GM19238 (cell line): ENCODE results near the gene GHRHR.

Experiments
- DNase-seq: peaks from one replicate; pipeline ENCODE4 v3.0.0; 2011; ENCODE audit warnings: low spot score; ENCODE audit not compliant: insufficient read length

GHRHR gene

DNA sequence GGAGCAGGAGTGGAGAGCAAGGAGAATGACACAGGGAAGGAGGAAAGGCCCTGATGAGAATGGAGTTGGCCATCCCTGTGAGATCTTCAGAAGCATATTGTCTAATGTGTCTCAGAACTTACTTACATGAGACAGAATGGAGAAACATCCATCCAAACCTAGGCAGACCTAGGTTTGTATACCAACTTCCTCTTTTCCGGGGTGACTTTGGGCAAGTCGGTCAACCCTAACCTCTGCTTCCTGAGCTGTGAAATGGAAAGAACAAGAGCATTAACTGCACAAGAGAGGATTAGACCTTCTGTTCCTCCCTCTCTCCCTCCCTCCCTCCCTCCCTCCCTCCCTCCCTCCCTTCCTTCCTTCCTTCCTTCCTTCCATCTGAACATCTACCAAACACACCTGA, 4.5 kb downstream of the GHRHR start:
- DNase-seq: no peak

- no peak for DNase-seq
These were observed 5.2 kb downstream of the GHRHR start for GRCh38 chr7:30968747-30969603.

DNA sequence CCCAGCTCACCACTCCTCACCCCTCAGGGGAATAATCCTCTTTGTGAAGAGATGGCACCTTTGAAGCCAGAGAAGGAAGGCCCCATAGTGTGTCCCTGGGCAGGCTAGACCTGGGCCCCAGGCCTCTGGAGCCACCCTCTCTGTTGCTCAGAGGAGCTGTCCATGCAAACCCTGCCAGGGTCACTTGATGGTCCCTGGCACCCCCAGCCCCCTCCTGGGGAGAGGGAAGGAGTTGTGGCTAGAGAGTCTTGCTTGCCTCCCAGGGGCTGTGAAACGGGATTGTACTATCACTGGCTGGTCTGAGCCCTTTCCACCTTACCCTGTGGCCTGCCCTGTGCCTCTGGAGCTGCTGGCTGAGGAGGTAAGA, 5.8 kb downstream of the GHRHR start:
- DNase-seq: no peak

GRCh38 chr7:30970074-30970473, 6.3 kb downstream of the GHRHR start:
- no peak for DNase-seq

DNA sequence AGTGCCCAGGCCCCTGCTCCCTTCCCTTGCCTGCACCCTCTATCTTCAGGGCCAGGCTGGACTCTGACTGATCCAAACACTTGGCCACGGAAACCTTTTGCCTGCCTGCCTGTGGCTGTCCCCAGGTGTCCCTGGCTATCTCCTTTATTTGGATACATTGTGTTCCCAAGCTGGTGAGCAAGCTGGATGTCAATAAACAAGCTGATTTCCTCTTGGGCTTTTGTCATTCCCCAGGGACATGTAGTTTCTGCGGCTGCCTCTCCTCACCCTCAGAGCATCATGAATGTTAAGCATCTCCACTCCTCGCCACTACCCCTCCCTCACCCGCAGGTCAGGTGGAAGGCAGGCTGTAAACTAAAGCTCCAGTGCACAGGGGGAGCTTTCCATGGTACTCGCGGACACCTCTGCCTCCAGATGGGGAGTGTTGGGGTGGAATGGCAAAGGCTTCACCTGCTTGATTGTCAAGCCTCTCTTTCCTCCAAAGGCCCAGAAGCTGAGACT, 6.9 kb downstream of the GHRHR start:
- DNase-seq: no peak

- no peak for DNase-seq
These were observed 7.7 kb downstream of the GHRHR start for GRCh38 chr7:30971440-30971839.

GRCh38 chr7:30971840-30972563, 8.2 kb downstream of the GHRHR start:
- no peak for DNase-seq

GRCh38 chr7:30973292-30973691, 9.5 kb downstream of the GHRHR start:
- DNase-seq: no peak

DNA sequence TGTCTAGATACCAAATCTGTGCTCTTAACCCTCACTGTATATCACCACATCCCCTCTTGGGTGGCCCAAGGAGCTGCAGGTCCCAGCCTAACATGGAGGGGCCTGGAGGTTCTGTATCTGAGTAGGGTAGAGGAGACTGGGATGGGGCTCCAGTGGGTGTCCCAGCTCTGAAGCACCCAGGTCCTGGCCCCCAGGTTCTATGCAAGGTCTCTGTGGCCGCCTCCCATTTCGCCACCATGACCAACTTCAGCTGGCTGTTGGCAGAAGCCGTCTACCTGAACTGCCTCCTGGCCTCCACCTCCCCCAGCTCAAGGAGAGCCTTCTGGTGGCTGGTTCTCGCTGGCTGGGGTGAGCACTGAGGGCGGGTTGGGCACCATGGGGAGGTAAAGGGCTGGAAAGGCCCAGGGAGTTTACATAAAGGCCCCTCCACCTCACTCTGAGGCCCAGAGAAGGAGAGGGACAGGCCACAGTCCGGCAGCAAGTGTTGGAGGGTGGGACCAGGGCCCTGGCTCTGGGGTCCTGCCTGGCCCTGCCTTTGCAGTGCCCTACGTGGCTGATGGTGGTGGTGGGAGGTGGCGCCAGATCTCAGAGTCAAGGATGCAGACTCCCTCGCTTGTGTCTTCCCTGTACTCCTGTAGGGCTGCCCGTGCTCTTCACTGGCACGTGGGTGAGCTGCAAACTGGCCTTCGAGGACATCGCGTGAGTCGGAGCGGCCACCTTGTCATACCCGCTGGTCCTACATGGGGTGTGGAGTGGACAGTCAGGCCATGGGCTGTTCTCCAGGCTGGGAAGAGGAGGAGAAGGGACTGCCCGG, 10.2 kb downstream of the GHRHR start:
- DNase-seq: no peak

GRCh38 chr7:30974605-30975255, 11.0 kb downstream of the GHRHR start:
- DNase-seq: peak; percentile 68

DNA sequence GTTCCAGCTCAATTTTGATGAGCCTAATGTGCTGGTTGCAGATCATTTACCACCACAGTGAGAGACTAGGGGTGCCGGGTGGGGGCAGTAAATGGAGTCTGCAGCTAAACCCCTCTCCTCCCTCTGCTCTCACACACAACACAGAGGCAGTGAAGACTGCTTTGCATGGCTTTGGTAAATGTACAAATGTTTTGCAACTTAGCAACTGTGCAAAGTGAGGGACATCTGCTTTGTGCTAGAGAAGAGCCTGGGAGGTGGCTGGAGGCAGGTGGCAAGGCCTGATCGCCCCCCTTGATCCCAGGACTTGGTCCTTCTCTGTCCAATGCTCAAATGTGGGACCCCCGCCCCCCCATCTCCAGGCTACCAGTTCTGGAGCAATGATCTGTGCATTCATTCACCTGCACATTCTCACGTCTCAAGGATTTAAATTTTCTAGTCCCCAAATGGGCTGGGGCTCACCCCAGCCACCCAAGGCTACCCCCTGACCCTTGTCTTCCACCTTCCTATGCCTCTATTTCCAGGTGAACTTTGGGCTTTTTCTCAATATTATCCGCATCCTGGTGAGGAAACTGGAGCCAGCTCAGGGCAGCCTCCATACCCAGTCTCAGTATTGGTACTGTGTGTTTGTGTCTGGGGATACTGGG, 11.6 kb downstream of the GHRHR start:
- no peak for DNase-seq

- no peak for DNase-seq
These were observed 12.6 kb downstream of the GHRHR start for GRCh38 chr7:30976381-30976780.

- DNase-seq: no peak
These were observed 13.5 kb downstream of the GHRHR start for GRCh38 chr7:30977222-30977621.

DNA sequence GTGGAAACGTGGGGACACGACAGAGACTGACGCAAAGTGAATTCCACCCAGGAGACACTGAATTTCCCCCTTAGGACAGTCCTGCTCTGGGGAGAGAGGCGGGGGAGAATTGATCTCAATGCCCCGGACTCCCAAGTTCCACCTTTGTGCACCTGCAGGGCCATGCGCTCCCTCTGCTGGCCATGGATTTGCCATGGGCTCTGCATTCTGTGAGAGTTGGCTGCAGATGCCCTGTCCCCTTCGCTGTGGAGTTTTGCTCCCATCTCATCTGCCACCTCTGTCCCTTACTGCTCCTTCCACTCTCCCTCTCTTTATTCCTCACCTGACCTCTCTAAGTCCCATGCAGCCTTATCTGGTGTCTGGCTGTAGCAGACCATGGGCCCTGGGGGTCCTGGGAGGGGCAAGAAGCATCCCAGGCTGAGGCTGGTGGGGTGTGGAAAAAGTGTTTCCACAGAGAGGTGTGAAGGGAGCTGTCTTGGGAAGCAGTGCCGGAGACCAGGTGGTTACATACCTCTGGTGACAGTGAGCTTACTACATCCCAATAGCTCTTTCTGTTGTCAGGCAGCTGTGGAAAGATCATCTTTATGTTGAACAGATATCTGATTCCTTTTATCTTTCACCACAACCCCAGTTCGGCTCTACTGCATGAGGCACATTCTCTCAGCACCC, 14.3 kb downstream of the GHRHR start:
- no peak for DNase-seq

- DNase-seq: no peak
These were observed 15.3 kb downstream of the GHRHR start for GRCh38 chr7:30979027-30979426.

DNA sequence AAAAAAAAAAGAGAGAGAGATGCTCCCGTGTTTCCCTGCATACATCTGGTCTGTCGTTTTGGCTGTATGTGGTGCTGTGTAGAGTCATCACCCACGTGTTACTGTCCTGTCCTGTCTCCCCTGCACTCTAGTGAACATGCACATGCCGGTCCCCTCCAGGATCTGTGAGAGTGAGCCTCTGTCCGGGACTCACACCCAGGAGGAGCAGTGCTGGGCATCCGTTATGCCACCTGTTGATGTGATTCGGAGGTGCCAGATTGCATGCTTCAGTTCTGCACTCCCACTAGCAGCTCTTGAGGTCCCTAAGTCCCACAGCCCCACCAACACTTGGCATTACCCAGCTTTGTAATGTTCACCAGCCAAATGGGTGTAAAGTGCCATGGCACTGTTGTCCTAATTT, 16.4 kb downstream of the GHRHR start:
- DNase-seq: no peak

GRCh38 chr7:30980751-30981150, 17.0 kb downstream of the GHRHR start:
- DNase-seq: no peak

DNA sequence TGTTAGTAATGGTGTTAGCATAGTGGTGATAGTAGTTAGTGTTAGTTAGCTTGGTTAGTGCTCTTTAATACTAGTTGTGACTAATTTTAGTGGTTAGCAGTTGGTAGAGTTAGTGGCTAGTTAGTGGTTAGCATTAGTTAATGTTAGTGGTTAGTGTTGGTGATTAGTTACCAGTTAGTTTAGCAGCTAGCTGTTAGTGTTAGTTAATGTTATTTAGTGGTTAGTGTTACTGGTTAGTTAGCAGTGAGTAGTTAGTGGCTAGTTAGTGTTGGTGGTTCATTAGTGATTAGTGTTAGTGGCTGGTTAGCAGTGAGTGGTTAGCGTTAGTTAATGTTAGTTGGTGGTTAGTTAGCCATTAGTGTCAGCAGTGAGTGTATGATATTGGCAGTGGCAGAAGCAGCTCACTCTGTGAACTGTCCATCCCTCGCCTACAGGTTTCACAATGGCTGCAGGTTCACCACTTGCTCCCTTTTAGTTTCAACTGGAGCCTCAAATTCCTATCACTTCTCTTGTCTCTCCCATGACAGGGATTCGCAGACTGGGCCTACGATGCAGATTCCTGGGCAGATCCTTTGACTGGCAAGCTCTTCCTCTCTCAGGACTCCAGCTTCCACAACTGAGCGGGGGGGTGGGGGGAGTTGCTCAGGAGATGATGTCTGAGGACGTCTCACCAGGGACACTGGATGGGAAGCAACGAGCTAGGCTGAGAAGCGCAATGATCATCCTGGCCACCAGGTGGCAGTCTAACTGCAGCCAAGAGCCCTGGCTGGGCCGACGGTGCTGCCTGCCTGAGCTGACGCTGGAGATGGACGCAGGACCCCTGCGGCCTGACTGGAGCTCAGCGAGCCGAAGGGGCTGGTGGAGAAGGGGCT, 19.5 kb downstream of the GHRHR start:
- DNase-seq: peak; percentile 79

DNA sequence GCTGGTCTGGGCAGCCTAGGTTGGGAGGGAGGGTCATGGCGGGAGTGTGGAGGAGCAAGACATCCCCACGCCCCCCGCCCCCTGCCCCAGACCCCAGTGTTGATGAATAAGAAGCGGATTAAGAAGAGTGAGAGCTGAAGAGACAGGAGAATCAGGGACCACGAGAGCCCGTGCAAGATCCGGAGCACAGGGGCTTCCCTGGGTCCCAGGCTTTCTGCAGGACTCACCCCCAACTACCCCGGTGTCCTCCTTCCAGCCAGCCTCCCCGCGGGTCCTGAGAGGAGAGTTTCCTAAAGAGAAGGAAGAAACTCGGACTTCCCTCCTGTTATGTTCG, 20.1 kb downstream of the GHRHR start:
- DNase-seq: no peak
